K562 (cell line): ENCODE measurements around the gene DEF6. TPM values are rescaled to one million over a fixed set of nuclear protein-coding genes. Genes with fewer than 3 reads are reported as not detected.

Experiments used
- ATAC-seq: fragments of 200-7000 bp; cut with Tn5 transposase; 3 replicates; pipeline ENCODE4 v1.9.1; 2020; ENCODE audit warnings: moderate library complexity
- BruUV-seq: library from RNA; stranded (reverse); fragments of 400-500 nt; replicated peaks from 2 replicates; lab custom pipeline; 2021; lab: Mats Ljungman, UMichigan
- CTCF ChIA-PET: fragments of 300-600 bp; formaldehyde crosslinking; extraction: SDS; loops from one replicate; lab custom pipeline; 2021; ENCODE audit warnings: low intra/inter-chr PET ratio; lab: Yijun Ruan, JAX
- POLR2A ChIA-PET: fragments of 300-600, 350-650 bp; sonication (Branson Sonifier 250); formaldehyde crosslinking; extraction: SDS; loops from one replicate; lab custom pipeline; 2021; ENCODE audit warnings: antibody characterized with exemption, inconsistent platforms; lab: Yijun Ruan, JAX
- DNase-seq, 4 experiments: peaks; one replicate each; pipeline versions ENCODE4 v3.0.0 to v3.0.0-alpha.2; 2011 to 2018; ENCODE audit warnings: low spot score in 3 of 4, mixed read lengths in 3 of 4; ENCODE audit errors: extremely low read depth in 1 of 4
- FAIRE-seq: peaks from 2 replicates; lab custom pipeline; 2011; peaks lifted over from hg19 to GRCh38; lab: Jason Lieb, UNC
- H2AFZ ChIP-seq: 2 replicates; pipeline ENCODE4 v1.6.0; 2011; ENCODE audit warnings: low read depth, low read length, control low read depth, inconsistent platforms
- H3K27ac ChIP-seq: fragments of 200-600 bp; 3 replicates; pipeline ENCODE4 v1.8.0; 2011; ENCODE audit warnings: low read depth, mild to moderate bottlenecking, control low read depth, inconsistent platforms, low read length, moderate library complexity, mixed read lengths; ENCODE audit errors: extremely low read depth
- H3K27me3 ChIP-seq, 2 experiments: fragments of 300-600 bp in 1 of 2; 2 replicates in 1 of 2; 3 replicates in 1 of 2; pipeline versions ENCODE4 v1.6.0 to v1.8.0; 2011; ENCODE audit warnings: inconsistent platforms in 2 of 2, low read length in 2 of 2, mild to moderate bottlenecking in 1 of 2, mixed read lengths in 1 of 2, moderate library complexity in 1 of 2; ENCODE audit not compliant: control insufficient read depth in 2 of 2, insufficient read depth in 2 of 2
- H3K36me3 ChIP-seq: fragments of 300-600 bp; 3 replicates; pipeline ENCODE4 v1.8.0; 2011; ENCODE audit warnings: mild to moderate bottlenecking, low read length, inconsistent platforms; ENCODE audit not compliant: control insufficient read depth, insufficient read depth
- H3K4me1 ChIP-seq, 2 experiments: fragments of 200-600 bp in 1 of 2; replicated peaks in 1 of 2; 2 replicates in 1 of 2; 3 replicates in 1 of 2; pipeline versions ENCODE4 v1.5.1 to v1.8.0; 2011; ENCODE audit warnings: inconsistent platforms in 2 of 2, low read length in 2 of 2, mild to moderate bottlenecking in 1 of 2, mixed read lengths in 1 of 2, moderate library complexity in 1 of 2; ENCODE audit not compliant: control insufficient read depth in 2 of 2, insufficient read depth in 2 of 2
- H3K4me2 ChIP-seq: 2 replicates; pipeline ENCODE4 v1.6.1; 2011; ENCODE audit warnings: low read length, control low read depth, inconsistent platforms, mixed read lengths; ENCODE audit not compliant: insufficient read depth
- H3K4me3 ChIP-seq: fragments of 200-600 bp; sonication (generic), shearing (Covaris generic); 2 replicates; pipeline ENCODE4 v1.5.1; 2016; ENCODE audit warnings: control low read depth, inconsistent platforms
- H3K79me2 ChIP-seq: fragments of 200-600 bp; 3 replicates; pipeline ENCODE4 v1.8.0; 2011; ENCODE audit warnings: low read length, inconsistent platforms; ENCODE audit not compliant: control insufficient read depth, insufficient read depth
- H3K9ac ChIP-seq, 2 experiments: 2 replicates each; pipeline versions ENCODE4 v1.6.0 to v1.6.1; 2011; ENCODE audit warnings: low read depth in 2 of 2, low read length in 2 of 2, control low read depth in 1 of 2, inconsistent platforms in 1 of 2, mild to moderate bottlenecking in 1 of 2, mixed read lengths in 1 of 2; ENCODE audit not compliant: insufficient read depth in 1 of 2
- H3K9me1 ChIP-seq: one replicate; pipeline ENCODE4 v1.6.0; 2011; ENCODE audit warnings: inconsistent platforms, mild to moderate bottlenecking, low read length, moderate library complexity; ENCODE audit not compliant: control insufficient read depth, insufficient read depth
- H3K9me3 ChIP-seq: replicated peaks from 2 replicates; pipeline ENCODE4 v1.5.1; 2011; ENCODE audit warnings: low read depth, low read length, inconsistent platforms; ENCODE audit not compliant: control insufficient read depth, insufficient read depth
- H4K20me1 ChIP-seq: replicated peaks from 2 replicates; pipeline ENCODE4 v1.6.1; 2011; ENCODE audit warnings: low read length, inconsistent platforms, mixed read lengths; ENCODE audit not compliant: control insufficient read depth, insufficient read depth
- MAX ChIP-seq: sonication (generic); formaldehyde crosslinking; IDR thresholded peaks from 2 replicates; pipeline ENCODE4 v1.9.0; 2022; ENCODE audit warnings: mild to moderate bottlenecking, missing genetic modification reagents
- RUNX1 ChIP-seq: sonication (generic); IDR thresholded peaks from 2 replicates; pipeline ENCODE4 v1.6.1; 2016; ENCODE audit warnings: antibody characterized with exemption, low read depth
- SIX5 ChIP-seq, 2 experiments: IDR thresholded peaks; 2 replicates each; pipeline ENCODE4 v1.6.1; 2011; ENCODE audit warnings: low read length in 2 of 2, borderline replicate concordance in 1 of 2, low read depth in 1 of 2, mild to moderate bottlenecking in 1 of 2, moderate library complexity in 1 of 2; ENCODE audit not compliant: insufficient read depth in 1 of 2
- TGIF2 ChIP-seq: sonication (generic); formaldehyde crosslinking; IDR thresholded peaks from 2 replicates; pipeline ENCODE4 v1.8.1; 2022; ENCODE audit warnings: mild to moderate bottlenecking, missing genetic modification reagents, moderate library complexity
- WGBS: fragments of 100-300 bp; shearing (Covaris generic); methylation state at CpG from one replicate; pipeline ENCODE4 v1.1.6; 2016; ENCODE audit warnings: low coverage, mixed read lengths; ENCODE audit not compliant: insufficient coverage; ENCODE audit errors: missing lambda C conversion rate; 5-methylcytosine and 5-hydroxymethylcytosine counted together
- in situ Hi-C: fragments of 300-500 bp; cut with MboI; formaldehyde crosslinking; loops from 4 replicates; pipeline ENCODE4 v1.15.0; 2018; ENCODE audit warnings: inconsistent platforms, mixed read lengths
- intact Hi-C: fragments of 100-400 bp; cut with micrococcal nuclease; formaldehyde crosslinking; loops from 2 replicates; pipeline ENCODE4 v1.14.2; 2022
- polyA plus RNA-seq, 8 experiments: library from polyadenylated mRNA; depleted of rRNA in 4 of 8; stranded (reverse) in 5 of 8; unstranded in 3 of 8; fragments of >200 nt; fragmentation: Nextera tagmentation in 2 of 8; fragmentation: Illumina TruSeq in 1 of 8; extraction: Ambion mirVana in 2 of 8; extraction: Trizol in 1 of 8; gene quantifications; 2 replicates each; pipeline versions ENCODE4 v1.2.1 to v1.2.3, GENCODE V29; 2011 to 2014; ENCODE audit warnings: inconsistent platforms in 1 of 8, missing spikeins in 1 of 8
- total RNA-seq, 7 experiments: library from RNA; depleted of rRNA in 6 of 7; stranded (reverse); fragments of >200 nt in 6 of 7; fragmentation: Illumina TruSeq in 2 of 7; extraction: Trizol in 2 of 7; gene quantifications; 2 replicates each; pipeline versions ENCODE4 v1.2.1 to v1.2.3, GENCODE V29; 2011 to 2021; ENCODE audit warnings: low replicate concordance in 1 of 7

DEF6 gene
- total and polyA plus RNA-seq, 9 of the 15 experiments (the other 6 are each of a cell fraction or from before 2014, with no cell fraction given), result 1.3 to 44.6 (median 22.7) TPM

- H3K4me2 ChIP-seq, result no peak overlapping the region
- 84% methylated on average over 20 of the region's 20 CpGs for WGBS
- ChIA-PET POLR2A (interaction anchor here (0.6 to 1.1 kb wide), 3 partner anchors 10 to 60 kb away, joined by 3 to 9 read pairs (median 4); partner anchors contain the start of gene ZNF76), CTCF (interaction anchor here (0.7 kb wide), 1 partner anchor 258 kb away, joined by 3 read pairs; no protein-coding TSS in a partner anchor)
- H3K4me1 ChIP-seq, result peaks cover 0 to 14% of the 10 kb centered on the region in 2 experiments; a peak in 1 of 5 replicates
- no peak overlapping the region for H3K4me3 ChIP-seq
- H3K27ac ChIP-seq, result no peak overlapping the region
- no TSS peak for BruUV-seq
- ATAC-seq, result no peak
- TF ChIP-seq MAX (CRISPR knock-in tag), result peak; percentile 19; the same call in 1 of the 2 replicates
- TF ChIP-seq SIX5 (IDR thresholded peaks at IDR 0.05; ENCODE audit: borderline replicate concordance in 1 of 2, insufficient read depth in 1 of 2, low read depth in 1 of 2, low read length in 2 of 2), result no peak
- H3K79me2 ChIP-seq, result no peaks in the 10 kb centered on the region
- in situ Hi-C loops, result no loop called here
- no peak for DNase-seq
- H3K27me3 ChIP-seq, result no peaks in the 10 kb centered on the region
- no peaks in the 10 kb centered on the region for H3K9me3 ChIP-seq
- intact Hi-C loops, result no loop called here
- no peak overlapping the region for H2AFZ ChIP-seq
- no peaks in the 10 kb centered on the region for H4K20me1 ChIP-seq
- peaks cover 31% of the 10 kb centered on the region; the same call in 2 of the 3 replicates for H3K36me3 ChIP-seq
- FAIRE-seq, result no peak
- H3K9me1 ChIP-seq, result no peaks in the 10 kb centered on the region
- H3K9ac ChIP-seq, result no peak overlapping the region
Observed at GRCh38 chr6:35319346-35320030, 21.9 kb downstream of the DEF6 start.

- Histone ChIP-seq H3K9me3 (no peaks in the 10 kb centered on the region), H3K27ac (no peak overlapping the region), H3K9ac (no peak overlapping the region), H3K4me3 (no peak overlapping the region), H3K9me1 (no peaks in the 10 kb centered on the region), H3K4me2 (no peak overlapping the region), H4K20me1 (no peaks in the 10 kb centered on the region), H3K36me3 (peaks cover 31% of the 10 kb centered on the region; the same call in 2 of the 3 replicates), H3K4me1 (peaks cover 0 to 14% of the 10 kb centered on the region in 2 experiments; a peak in 1 of 5 replicates), H3K27me3 (no peaks in the 10 kb centered on the region), H2AFZ (no peak overlapping the region), H3K79me2 (no peaks in the 10 kb centered on the region)
- 69% methylated on average over 2 of the region's 2 CpGs for WGBS
- ChIA-PET CTCF (no interaction called here), POLR2A (interaction anchor here (0.6 to 1.1 kb wide), 3 partner anchors 10 to 61 kb away, joined by 3 to 9 read pairs (median 4); partner anchors contain the start of gene ZNF76)
- in situ Hi-C loops, result no loop called here
- intact Hi-C loops, result no loop called here
- no peak for DNase-seq
- no peak for FAIRE-seq
- no TSS peak for BruUV-seq
- ATAC-seq, result no peak
- TF ChIP-seq TGIF2 (CRISPR knock-in tag), result no peak
- TF ChIP-seq RUNX1, result no peak
Observed at GRCh38 chr6:35320031-35320410, 22.4 kb downstream of the DEF6 start.
